GM12878 (cell line): ENCODE data around the gene LYPD5. TPM values are rescaled to one million over a fixed set of nuclear protein-coding genes. Genes with fewer than 3 reads are reported as not detected.

Experiments
- ATAC-seq: fragments of 200-7000 bp; cut with Tn5 transposase; 3 replicates; pipeline ENCODE4 v1.9.1; 2020; ENCODE audit warnings: mild to moderate bottlenecking, moderate library complexity
- BruUV-seq: library from RNA; stranded (reverse); fragments of 400-500 nt; replicated peaks from 2 replicates; lab custom pipeline; 2021; lab: Mats Ljungman, UMichigan
- CTCF ChIA-PET: fragments of 300-600 bp; sonication (Branson Sonifier 250); formaldehyde crosslinking; extraction: SDS; loops from one replicate; lab custom pipeline; 2021; ENCODE audit warnings: inconsistent platforms; lab: Yijun Ruan, JAX
- POLR2A ChIA-PET: fragments of 350-600 bp; formaldehyde crosslinking; extraction: SDS; loops from one replicate; lab custom pipeline; 2021; ENCODE audit warnings: inconsistent platforms; lab: Charles Lee
- RAD21 ChIA-PET: fragments of 300-600 bp; sonication (Branson Sonifier 250); formaldehyde crosslinking; loops from one replicate; lab custom pipeline; 2023; ENCODE audit warnings: antibody characterized with exemption; ENCODE audit not compliant: unreplicated experiment; lab: Charles Lee
- SMC1A ChIA-PET: fragments of 300-600 bp; sonication (Branson Sonifier 250); formaldehyde crosslinking; loops from one replicate; lab custom pipeline; 2023; ENCODE audit not compliant: unreplicated experiment, uncharacterized antibody; lab: Charles Lee
- DNase-seq: peaks from one replicate; pipeline ENCODE4 v3.0.0-alpha.2; 2011; ENCODE audit warnings: low read depth, low spot score
- FAIRE-seq: peaks from 3 replicates; lab custom pipeline; 2011; peaks lifted over from hg19 to GRCh38; lab: Jason Lieb, UNC
- H2AFZ ChIP-seq: 2 replicates; pipeline ENCODE4 v1.6.0; 2011; ENCODE audit warnings: low read depth, low read length, control low read depth; ENCODE audit not compliant: control insufficient read depth
- H3K27ac ChIP-seq: 2 replicates; pipeline ENCODE4 v1.5.1; 2011; ENCODE audit warnings: control low read depth; ENCODE audit not compliant: control insufficient read depth, insufficient read depth
- H3K27me3 ChIP-seq, 2 experiments: replicated peaks in 1 of 2; 2 replicates each; pipeline versions ENCODE4 v1.6.0 to v1.6.1; 2011; ENCODE audit warnings: low read length in 1 of 2; ENCODE audit not compliant: control insufficient read depth in 2 of 2, insufficient read depth in 2 of 2
- H3K36me3 ChIP-seq, 2 experiments: 2 replicates each; pipeline ENCODE4 v1.5.1; 2011; ENCODE audit warnings: low read length in 1 of 2; ENCODE audit not compliant: control insufficient read depth in 2 of 2, insufficient read depth in 2 of 2
- H3K4me1 ChIP-seq: 2 replicates; pipeline ENCODE4 v1.6.1; 2011; ENCODE audit warnings: mild to moderate bottlenecking, low read length, moderate library complexity, mixed read lengths; ENCODE audit not compliant: control insufficient read depth, insufficient read depth
- H3K4me2 ChIP-seq: 2 replicates; pipeline ENCODE4 v1.6.0; 2011; ENCODE audit warnings: control low read depth; ENCODE audit not compliant: control insufficient read depth, insufficient read depth
- H3K4me3 ChIP-seq: fragments of 200-600 bp; sonication (generic); 2 replicates; pipeline ENCODE4 v1.5.1; 2016
- H3K79me2 ChIP-seq: 2 replicates; pipeline ENCODE4 v1.6.0; 2011; ENCODE audit warnings: low read length; ENCODE audit not compliant: control insufficient read depth, insufficient read depth
- H3K9ac ChIP-seq: 2 replicates; pipeline ENCODE4 v1.8.0; 2011; ENCODE audit warnings: low read length, control low read depth, mixed read lengths; ENCODE audit not compliant: control insufficient read depth, insufficient read depth
- H3K9me3 ChIP-seq: replicated peaks from 3 replicates; pipeline ENCODE4 v1.5.1; 2011; ENCODE audit warnings: mild to moderate bottlenecking, low read length; ENCODE audit not compliant: control insufficient read depth, insufficient read depth
- H4K20me1 ChIP-seq: 2 replicates; pipeline ENCODE4 v1.6.0; 2011; ENCODE audit not compliant: control insufficient read depth, insufficient read depth
- ASH2L ChIP-seq: fragments of 300-600, 200-600 bp; sonication (generic); IDR thresholded peaks from 2 replicates; pipeline ENCODE4 v1.6.1; 2017; ENCODE audit warnings: low read depth, mild to moderate bottlenecking, borderline replicate concordance
- CHD1 ChIP-seq: IDR thresholded peaks from 2 replicates; pipeline ENCODE4 v1.6.1; 2012; ENCODE audit warnings: low read depth, low read length, improper control_type of control experiment
- KLF5 ChIP-seq: fragments of 450-650 bp; IDR thresholded peaks from 2 replicates; pipeline ENCODE4 v1.6.1; 2014; ENCODE audit warnings: mild to moderate bottlenecking; ENCODE audit not compliant: partially characterized antibody
- MEF2A ChIP-seq: IDR thresholded peaks from 2 replicates; pipeline ENCODE4 v1.6.1; 2011; ENCODE audit warnings: low read depth, mild to moderate bottlenecking, low read length, moderate library complexity; ENCODE audit not compliant: insufficient read depth
- PAX5 ChIP-seq: IDR thresholded peaks from 2 replicates; pipeline ENCODE4 v1.6.1; 2011; ENCODE audit warnings: low read depth, low read length, borderline replicate concordance
- POLR2AphosphoS2 ChIP-seq: IDR thresholded peaks from 2 replicates; pipeline ENCODE4 v1.6.1; 2011; ENCODE audit warnings: low read depth, mild to moderate bottlenecking, low read length, improper control_type of control experiment, moderate library complexity
- SIX5 ChIP-seq: IDR thresholded peaks from 2 replicates; pipeline ENCODE4 v1.6.1; 2011; ENCODE audit warnings: mild to moderate bottlenecking, low read depth, low read length, moderate library complexity; ENCODE audit not compliant: severe bottlenecking
- ZBTB33 ChIP-seq: fragments of 450-650 bp; IDR thresholded peaks from 2 replicates; pipeline ENCODE4 v1.6.1; 2017; ENCODE audit warnings: mild to moderate bottlenecking
- ZNF217 ChIP-seq: fragments of 450-650 bp; IDR thresholded peaks from 2 replicates; pipeline ENCODE4 v1.6.1; 2017; ENCODE audit warnings: antibody characterized with exemption, mild to moderate bottlenecking
- WGBS: methylation state at CpG from one replicate; pipeline ENCODE4 v1.1.6; 2016; ENCODE audit warnings: low lambda C conversion rate; ENCODE audit not compliant: insufficient replicate concordance, insufficient coverage; ENCODE audit errors: missing lambda C conversion rate; 5-methylcytosine and 5-hydroxymethylcytosine counted together
- in situ Hi-C: fragments of 300-500 bp; cut with MboI; formaldehyde crosslinking; loops from 9 replicates; pipeline ENCODE4 v1.14.3; 2018; ENCODE audit warnings: mixed read lengths
- intact Hi-C: fragments of 100-400 bp; cut with micrococcal nuclease; formaldehyde crosslinking; loops from one replicate; pipeline ENCODE4 v1.14.2; 2022; ENCODE audit not compliant: unreplicated experiment
- polyA plus RNA-seq, 11 experiments: library from polyadenylated mRNA; depleted of rRNA in 4 of 11; unstranded in 6 of 11; stranded (reverse) in 5 of 11; fragments of >200 nt; fragmentation: Nextera tagmentation in 4 of 11; fragmentation: Illumina TruSeq in 1 of 11; extraction: Ambion mirVana in 4 of 11; extraction: Trizol in 1 of 11; gene quantifications; 1 replicate in 1 of 11; 2 replicates in 10 of 11; pipeline versions ENCODE4 v1.2.1 to v1.2.3, GENCODE V29; 2011 to 2016; ENCODE audit warnings: inconsistent platforms in 2 of 11, missing spikeins in 2 of 11, low read depth in 1 of 11
- total RNA-seq, 4 experiments: library from RNA; depleted of rRNA in 3 of 4; stranded (reverse); fragments of >200 nt in 3 of 4; fragmentation: Illumina TruSeq in 1 of 4; extraction: Trizol in 1 of 4; gene quantifications; 2 replicates each; pipeline versions ENCODE4 v1.2.1 to v1.2.3, GENCODE V29; 2013 to 2021
- TF ChIP-seq, protein P1 (sequence below): IDR thresholded peaks from 2 replicates; pipeline ENCODE4 v1.6.1; 2012; ENCODE audit warnings: low read depth, low read length, improper control_type of control experiment
- TF ChIP-seq, protein P2 (sequence below): fragments of 150-350 bp; IDR thresholded peaks from 2 replicates; pipeline ENCODE4 v1.6.1; 2014; ENCODE audit warnings: mild to moderate bottlenecking, low read depth, low read length
- TF ChIP-seq, protein P3 (sequence below): fragments of 450-650 bp; IDR thresholded peaks from 2 replicates; pipeline ENCODE4 v1.6.1; 2016; ENCODE audit warnings: mild to moderate bottlenecking, moderate library complexity, borderline replicate concordance

LYPD5 gene
- total and polyA plus RNA-seq, 10 of the 15 experiments (the other 5 are each of a cell fraction or from before 2014, with no cell fraction given) = 0.04 to 2.2 (median 0.69) TPM; not detected in 1

DNA sequence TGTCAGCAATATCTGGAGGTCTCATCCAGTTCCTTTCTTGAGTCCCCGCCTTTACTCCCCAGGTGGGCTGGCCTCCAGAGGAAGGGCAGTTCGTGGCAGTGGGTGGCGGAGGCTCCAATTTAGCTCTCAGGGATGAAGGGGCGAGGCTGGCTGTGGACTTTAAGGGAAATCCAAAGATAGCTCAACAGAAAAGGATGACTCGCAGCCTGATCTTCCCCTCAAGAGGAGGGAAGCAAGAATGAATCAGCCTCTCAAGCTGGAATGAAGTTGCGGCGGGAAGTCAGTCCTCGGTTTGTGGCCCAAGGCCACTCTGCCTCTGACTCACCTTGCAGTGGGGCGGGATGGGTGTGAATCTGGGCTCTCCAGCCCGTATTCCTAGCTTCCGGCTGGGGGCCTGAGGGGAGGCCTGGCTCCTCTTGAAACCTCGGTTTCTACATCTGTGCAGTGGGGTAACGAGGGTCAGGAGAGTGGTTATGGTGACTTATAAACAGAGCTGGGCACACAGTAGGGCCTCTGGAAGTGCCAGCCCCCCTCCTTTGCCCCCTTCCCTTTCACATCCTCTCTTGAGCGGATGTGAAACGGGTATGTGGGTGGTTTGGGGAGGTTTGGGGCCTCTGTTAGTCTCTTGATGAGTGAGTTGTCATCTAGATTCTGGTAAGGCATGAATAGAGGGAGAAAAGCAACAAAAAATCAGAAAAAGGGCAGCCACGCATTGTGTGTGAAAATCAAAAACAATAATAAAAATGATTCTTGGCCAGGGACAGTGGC is 37.0 kb downstream of the LYPD5 start:
- WGBS = under 1% methylated on average over 16 of the region's 16 CpGs
- POLR2A ChIA-PET = interaction anchor here (1.0 to 18.9 kb wide), 8 partner anchors 13 to 168 kb away, joined by 3 to 389 read pairs (median 4); partner anchors contain the start of genes KCNN4, PLAUR and SMG9
- CTCF ChIA-PET = interaction anchor here (1.0 to 20.8 kb wide), 7 partner anchors 11 to 96 kb away, joined by 3 to 324 read pairs (median 22); partner anchors contain the start of genes KCNN4, PLAUR and SMG9
- BruUV-seq = TSS peak; percentile 68
- peak overlapping the region; percentile 14; the same call in 1 of the 2 replicates for H3K4me3 ChIP-seq
- ATAC-seq (peak; percentile 81), DNase-seq (peak; percentile 95), FAIRE-seq (peak; percentile 99)
- H3K27me3 ChIP-seq = no peaks in the 10 kb centered on the region
- no peak overlapping the region for H2AFZ ChIP-seq
- intact Hi-C loops (loop anchor here (1.0 to 2.0 kb wide), 3 partner anchors 11 to 16 kb away; partner anchors contain the start of gene SMG9), in situ Hi-C loops (loop anchor here (25.0 kb wide), 2 partner anchors 1697 to 1828 kb away; partner anchors contain the start of genes ERFL and FOSB)
- peaks cover 30% of the 10 kb centered on the region in 2 experiments for H3K36me3 ChIP-seq
- RAD21 ChIA-PET = interaction anchor here (0.7 to 8.3 kb wide), 9 partner anchors 11 to 96 kb away, joined by 3 to 167 read pairs (median 21); partner anchors contain the start of genes KCNN4, PLAUR and SMG9
- peak overlapping the region; percentile 78 for H3K9ac ChIP-seq
- H3K9me3 ChIP-seq = no peaks in the 10 kb centered on the region; the same call in 2 of the 3 replicates
- H3K27ac ChIP-seq = peak overlapping the region; percentile 100
- H3K4me2 ChIP-seq = peak overlapping the region; percentile 96
- H4K20me1 ChIP-seq = no peaks in the 10 kb centered on the region
- no peaks in the 10 kb centered on the region; the same call in 1 of the 2 replicates for H3K79me2 ChIP-seq
- H3K4me1 ChIP-seq = peaks cover 57% of the 10 kb centered on the region
- SMC1A ChIA-PET = interaction anchor here (1.0 to 20.1 kb wide), 10 partner anchors 12 to 40 kb away, joined by 3 to 325 read pairs (median 4); partner anchors contain the start of genes KCNN4 and SMG9
- peak; percentile 100 for TF ChIP-seq ZNF217
- peak; percentile 80 for TF ChIP-seq ASH2L
- TF ChIP-seq SIX5 = no peak
- TF ChIP-seq, protein P1, sequence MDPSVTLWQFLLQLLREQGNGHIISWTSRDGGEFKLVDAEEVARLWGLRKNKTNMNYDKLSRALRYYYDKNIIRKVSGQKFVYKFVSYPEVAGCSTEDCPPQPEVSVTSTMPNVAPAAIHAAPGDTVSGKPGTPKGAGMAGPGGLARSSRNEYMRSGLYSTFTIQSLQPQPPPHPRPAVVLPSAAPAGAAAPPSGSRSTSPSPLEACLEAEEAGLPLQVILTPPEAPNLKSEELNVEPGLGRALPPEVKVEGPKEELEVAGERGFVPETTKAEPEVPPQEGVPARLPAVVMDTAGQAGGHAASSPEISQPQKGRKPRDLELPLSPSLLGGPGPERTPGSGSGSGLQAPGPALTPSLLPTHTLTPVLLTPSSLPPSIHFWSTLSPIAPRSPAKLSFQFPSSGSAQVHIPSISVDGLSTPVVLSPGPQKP = 0 out of 2 replicates have a peak, but pooled peaks have one; percentile 60
- TF ChIP-seq CHD1 = no peak; the same call in 1 of the 2 replicates
- TF ChIP-seq MEF2A = peak; percentile 83
- peak; percentile 60; the same call in 1 of the 2 replicates for TF ChIP-seq ZBTB33
- TF ChIP-seq, protein P2, sequence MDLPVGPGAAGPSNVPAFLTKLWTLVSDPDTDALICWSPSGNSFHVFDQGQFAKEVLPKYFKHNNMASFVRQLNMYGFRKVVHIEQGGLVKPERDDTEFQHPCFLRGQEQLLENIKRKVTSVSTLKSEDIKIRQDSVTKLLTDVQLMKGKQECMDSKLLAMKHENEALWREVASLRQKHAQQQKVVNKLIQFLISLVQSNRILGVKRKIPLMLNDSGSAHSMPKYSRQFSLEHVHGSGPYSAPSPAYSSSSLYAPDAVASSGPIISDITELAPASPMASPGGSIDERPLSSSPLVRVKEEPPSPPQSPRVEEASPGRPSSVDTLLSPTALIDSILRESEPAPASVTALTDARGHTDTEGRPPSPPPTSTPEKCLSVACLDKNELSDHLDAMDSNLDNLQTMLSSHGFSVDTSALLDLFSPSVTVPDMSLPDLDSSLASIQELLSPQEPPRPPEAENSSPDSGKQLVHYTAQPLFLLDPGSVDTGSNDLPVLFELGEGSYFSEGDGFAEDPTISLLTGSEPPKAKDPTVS = no peak
- TF ChIP-seq PAX5 = peak; percentile 98
- TF ChIP-seq KLF5 = peak; percentile 90
- TF ChIP-seq, protein P3, sequence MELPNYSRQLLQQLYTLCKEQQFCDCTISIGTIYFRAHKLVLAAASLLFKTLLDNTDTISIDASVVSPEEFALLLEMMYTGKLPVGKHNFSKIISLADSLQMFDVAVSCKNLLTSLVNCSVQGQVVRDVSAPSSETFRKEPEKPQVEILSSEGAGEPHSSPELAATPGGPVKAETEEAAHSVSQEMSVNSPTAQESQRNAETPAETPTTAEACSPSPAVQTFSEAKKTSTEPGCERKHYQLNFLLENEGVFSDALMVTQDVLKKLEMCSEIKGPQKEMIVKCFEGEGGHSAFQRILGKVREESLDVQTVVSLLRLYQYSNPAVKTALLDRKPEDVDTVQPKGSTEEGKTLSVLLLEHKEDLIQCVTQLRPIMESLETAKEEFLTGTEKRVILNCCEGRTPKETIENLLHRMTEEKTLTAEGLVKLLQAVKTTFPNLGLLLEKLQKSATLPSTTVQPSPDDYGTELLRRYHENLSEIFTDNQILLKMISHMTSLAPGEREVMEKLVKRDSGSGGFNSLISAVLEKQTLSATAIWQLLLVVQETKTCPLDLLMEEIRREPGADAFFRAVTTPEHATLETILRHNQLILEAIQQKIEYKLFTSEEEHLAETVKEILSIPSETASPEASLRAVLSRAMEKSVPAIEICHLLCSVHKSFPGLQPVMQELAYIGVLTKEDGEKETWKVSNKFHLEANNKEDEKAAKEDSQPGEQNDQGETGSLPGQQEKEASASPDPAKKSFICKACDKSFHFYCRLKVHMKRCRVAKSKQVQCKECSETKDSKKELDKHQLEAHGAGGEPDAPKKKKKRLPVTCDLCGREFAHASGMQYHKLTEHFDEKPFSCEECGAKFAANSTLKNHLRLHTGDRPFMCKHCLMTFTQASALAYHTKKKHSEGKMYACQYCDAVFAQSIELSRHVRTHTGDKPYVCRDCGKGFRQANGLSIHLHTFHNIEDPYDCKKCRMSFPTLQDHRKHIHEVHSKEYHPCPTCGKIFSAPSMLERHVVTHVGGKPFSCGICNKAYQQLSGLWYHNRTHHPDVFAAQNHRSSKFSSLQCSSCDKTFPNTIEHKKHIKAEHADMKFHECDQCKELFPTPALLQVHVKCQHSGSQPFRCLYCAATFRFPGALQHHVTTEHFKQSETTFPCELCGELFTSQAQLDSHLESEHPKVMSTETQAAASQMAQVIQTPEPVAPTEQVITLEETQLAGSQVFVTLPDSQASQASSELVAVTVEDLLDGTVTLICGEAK = peak; percentile 44; the same call in 1 of the 2 replicates
- peak; percentile 59; the same call in 1 of the 2 replicates for TF ChIP-seq POLR2AphosphoS2
